OCI-LY1 (cell line): ENCODE measurements around the gene PRCP.

Experiments used
- H2AFZ ChIP-seq: fragments of 200-600 bp; sonication (generic), shearing (Covaris generic); 2 replicates; pipeline ENCODE4 v1.6.0; 2014; ENCODE audit warnings: antibody characterized with exemption, mild to moderate bottlenecking, low read length
- H3F3A ChIP-seq: fragments of 200-600 bp; sonication (generic), shearing (Covaris generic); 2 replicates; pipeline ENCODE4 v1.6.0; 2014; ENCODE audit warnings: mild to moderate bottlenecking, antibody characterized with exemption, low read length, moderate library complexity; ENCODE audit not compliant: insufficient read depth
- H3K27ac ChIP-seq: fragments of 200-600 bp; sonication (generic); 2 replicates; pipeline ENCODE4 v1.5.1; 2014; ENCODE audit warnings: low read length, mixed run types, mild to moderate bottlenecking, low read depth; ENCODE audit not compliant: poor library complexity, severe bottlenecking
- H3K27me3 ChIP-seq: fragments of 200-600 bp; sonication (generic); 2 replicates; pipeline ENCODE4 v1.6.0; 2014; ENCODE audit warnings: antibody characterized with exemption, mild to moderate bottlenecking, low read length, moderate library complexity; ENCODE audit not compliant: insufficient read depth
- H3K36me3 ChIP-seq: fragments of 200-600 bp; sonication (generic); 2 replicates; pipeline ENCODE4 v1.6.1; 2014; ENCODE audit warnings: mild to moderate bottlenecking, antibody characterized with exemption, low read length, moderate library complexity, mixed read lengths; ENCODE audit not compliant: insufficient read depth
- H3K4me1 ChIP-seq: fragments of 200-600 bp; sonication (generic); 2 replicates; pipeline ENCODE4 v1.5.1; 2014; ENCODE audit warnings: mild to moderate bottlenecking, low read length, moderate library complexity; ENCODE audit not compliant: insufficient read depth, severe bottlenecking
- H3K4me2 ChIP-seq: fragments of 200-600 bp; sonication (generic), shearing (Covaris generic); 2 replicates; pipeline ENCODE4 v1.6.1; 2014; ENCODE audit warnings: low read length
- H3K4me3 ChIP-seq: fragments of 200-600 bp; sonication (generic); 2 replicates; pipeline ENCODE4 v1.5.1; 2014; ENCODE audit warnings: low read length, low read depth, mild to moderate bottlenecking, mixed read lengths; ENCODE audit not compliant: poor library complexity, severe bottlenecking
- H3K79me2 ChIP-seq: fragments of 200-600 bp; shearing (Covaris generic); 2 replicates; pipeline ENCODE4 v1.6.1; 2016; ENCODE audit warnings: mixed run types, low read length, mixed read lengths; ENCODE audit not compliant: insufficient read depth
- H3K9ac ChIP-seq: fragments of 200-600 bp; sonication (generic), shearing (Covaris generic); 2 replicates; pipeline ENCODE4 v1.6.1; 2014; ENCODE audit warnings: mild to moderate bottlenecking, low read length, mixed read lengths
- H3K9me2 ChIP-seq: fragments of 200-600 bp; sonication (generic), shearing (Covaris generic); 2 replicates; pipeline ENCODE4 v1.6.1; 2014; ENCODE audit warnings: low read depth, mild to moderate bottlenecking, low read length, mixed read lengths
- H3K9me3 ChIP-seq: fragments of 200-600 bp; shearing (Covaris generic); 2 replicates; pipeline ENCODE4 v1.6.1; 2014; ENCODE audit warnings: low read length, mixed read lengths
- H4K20me1 ChIP-seq: fragments of 200-600 bp; sonication (generic), shearing (Covaris generic); 2 replicates; pipeline ENCODE4 v1.6.0; 2016; ENCODE audit warnings: mild to moderate bottlenecking, low read length; ENCODE audit not compliant: insufficient read depth
- CTCF ChIP-seq: fragments of 200-600 bp; sonication (generic), shearing (Covaris generic); IDR thresholded peaks from 2 replicates; pipeline ENCODE4 v1.5.1; 2017; ENCODE audit warnings: mild to moderate bottlenecking, antibody characterized with exemption, low read length, moderate library complexity, mixed read lengths
- EZH2 ChIP-seq: fragments of 200-600 bp; sonication (generic), shearing (Covaris generic); IDR thresholded peaks from 2 replicates; pipeline ENCODE4 v1.8.0; 2017; ENCODE audit warnings: borderline replicate concordance, mixed run types, mild to moderate bottlenecking, antibody characterized with exemption, low read length, moderate library complexity, mixed read lengths

The PRCP gene

GRCh38 chr11:82937554-82937953 is 37.3 kb upstream of the PRCP start:
- Histone ChIP-seq H3K27me3 (no peaks in the 10 kb centered on the region), H3K4me1 (no peaks in the 10 kb centered on the region), H4K20me1 (no peaks in the 10 kb centered on the region), H3K27ac (no peak overlapping the region), H3K4me2 (no peak overlapping the region), H3F3A (no peaks in the 10 kb centered on the region), H3K9ac (no peak overlapping the region), H2AFZ (no peak overlapping the region), H3K9me3 (no peaks in the 10 kb centered on the region), H3K9me2 (no peaks in the 10 kb centered on the region), H3K36me3 (peaks cover 36% of the 10 kb centered on the region), H3K79me2 (no peaks in the 10 kb centered on the region), H3K4me3 (no peak overlapping the region)
- no peak for TF ChIP-seq CTCF
- no peak for TF ChIP-seq EZH2

GRCh38 chr11:82936261-82936660 is 36.0 kb upstream of the PRCP start:
- Histone ChIP-seq H3K9me2 (no peaks in the 10 kb centered on the region), H3K9ac (no peak overlapping the region), H3K27ac (no peak overlapping the region), H3F3A (no peaks in the 10 kb centered on the region), H4K20me1 (no peaks in the 10 kb centered on the region), H3K9me3 (no peaks in the 10 kb centered on the region), H3K4me1 (peaks cover 2% of the 10 kb centered on the region), H3K27me3 (no peaks in the 10 kb centered on the region), H3K79me2 (no peaks in the 10 kb centered on the region), H3K4me2 (no peak overlapping the region), H3K36me3 (peaks cover 49% of the 10 kb centered on the region), H3K4me3 (no peak overlapping the region), H2AFZ (no peak overlapping the region)
- no peak for TF ChIP-seq EZH2
- TF ChIP-seq CTCF = no peak

GRCh38 chr11:82932564-82932963 is 32.3 kb upstream of the PRCP start:
- H2AFZ ChIP-seq = no peak overlapping the region
- peaks cover 58% of the 10 kb centered on the region for H3K36me3 ChIP-seq
- no peaks in the 10 kb centered on the region for H4K20me1 ChIP-seq
- H3K4me2 ChIP-seq = no peak overlapping the region
- H3K9me3 ChIP-seq = no peaks in the 10 kb centered on the region
- no peaks in the 10 kb centered on the region for H3K9me2 ChIP-seq
- no peaks in the 10 kb centered on the region for H3K79me2 ChIP-seq
- H3K9ac ChIP-seq = no peak overlapping the region
- H3K4me3 ChIP-seq = no peak overlapping the region
- TF ChIP-seq EZH2 (no peak), CTCF (no peak)
- peaks cover 31% of the 10 kb centered on the region for H3K4me1 ChIP-seq
- H3K27me3 ChIP-seq = no peaks in the 10 kb centered on the region
- H3F3A ChIP-seq = no peaks in the 10 kb centered on the region
- H3K27ac ChIP-seq = no peak overlapping the region
